ENCODE data around the gene TMEM147.
"Not testable (repeated sequence)": the region's sequence is repeated elsewhere in the genome, so short reads cannot be mapped to it uniquely, and the experiment has no call there.

The TMEM147 gene

GRCh38 chr19:35565016-35565856 lies 19.8 kb downstream of the TMEM147 start:
- no peak for DNase-seq

- no peak for DNase-seq
Observed at GRCh38 chr19:35566738-35567137, 21.3 kb downstream of the TMEM147 start.

- DNase-seq: no peak
Observed at GRCh38 chr19:35569281-35569781, 23.9 kb downstream of the TMEM147 start.

- DNase-seq: no peak
Observed at GRCh38 chr19:35571406-35571965, 26.1 kb downstream of the TMEM147 start.

GRCh38 chr19:35577918-35578317 lies 32.5 kb downstream of the TMEM147 start:
- no peak for DNase-seq

- DNase-seq: no peak
Observed at GRCh38 chr19:35578707-35579106, 33.3 kb downstream of the TMEM147 start.

GRCh38 chr19:35582760-35583159 lies 37.3 kb downstream of the TMEM147 start:
- no peak for DNase-seq

GRCh38 chr19:35585848-35586247 lies 40.4 kb downstream of the TMEM147 start, which contains the start of gene PMIS2:
Gene PMIS2 (plus strand): TSS chr19:35586173. CDS start chr19:35586260, 87 bp downstream.
- no peak for DNase-seq

GRCh38 chr19:35587321-35587720 lies 41.9 kb downstream of the TMEM147 start:
- no peak for DNase-seq

GRCh38 chr19:35590875-35591274 lies 45.4 kb downstream of the TMEM147 start:
- DNase-seq: no peak

GRCh38 chr19:35592226-35592625 lies 46.8 kb downstream of the TMEM147 start:
- DNase-seq: no peak

- not testable (repeated sequence) for DNase-seq
Observed at GRCh38 chr19:35595026-35595425, 49.6 kb downstream of the TMEM147 start.

- DNase-seq: no peak
Observed at GRCh38 chr19:35595928-35596327, 50.5 kb downstream of the TMEM147 start.

GRCh38 chr19:35596366-35596999 lies 51.1 kb downstream of the TMEM147 start:
- no peak for DNase-seq

Measured in activated CD4-positive, alpha-beta T cell treated with anti-CD3 and anti-CD28 coated beads, Interleukin-2, amount 50 U/mL, for 4 hours (primary cell).